ENCODE measurements around the gene DEPDC5. TPM values are rescaled to one million over a fixed set of nuclear protein-coding genes. Genes with fewer than 3 reads are reported as not detected.

DEPDC5 gene
- total RNA-seq, 4 donors from 2014 or later, result 11.5 to 20.6 (median 13.8) TPM

GRCh38 chr22:31852691-31853421 is 99.0 kb downstream of the DEPDC5 start:
- TF ChIP-seq CTCF (IDR thresholded peaks at IDR 0.05), result no peak
- DNase-seq (ENCODE audit: low spot score) (no peak), ATAC-seq (ENCODE audit: low FRiP score) (no peak)

- ATAC-seq (ENCODE audit: low FRiP score), result no peak
- TF ChIP-seq CTCF (IDR thresholded peaks at IDR 0.05), result no peak
- no peak for DNase-seq (ENCODE audit: low spot score)
Observed at GRCh38 chr22:31853736-31854495, 100.1 kb downstream of the DEPDC5 start.

GRCh38 chr22:31857247-31857646 is 103.4 kb downstream of the DEPDC5 start:
- ATAC-seq (ENCODE audit: low FRiP score) (no peak), DNase-seq (ENCODE audit: low spot score) (no peak)
- TF ChIP-seq CTCF (IDR thresholded peaks at IDR 0.05), result no peak

- TF ChIP-seq CTCF (IDR thresholded peaks at IDR 0.05), result no peak
- DNase-seq (ENCODE audit: low spot score), result no peak
Observed at GRCh38 chr22:31861226-31861840, 107.5 kb downstream of the DEPDC5 start.

GRCh38 chr22:31866918-31867317 is 113.1 kb downstream of the DEPDC5 start:
- no peak for ATAC-seq (ENCODE audit: low FRiP score)
- TF ChIP-seq CTCF (IDR thresholded peaks at IDR 0.05), result no peak
- DNase-seq (ENCODE audit: low spot score), result no peak

More at GRCh38 chr22:31861226-31861840, 107.5 kb downstream of the DEPDC5 start:
- ATAC-seq (ENCODE audit: low FRiP score), result no peak

- DNase-seq (ENCODE audit: low spot score) (no peak), ATAC-seq (ENCODE audit: low FRiP score) (no peak)
- no peak for TF ChIP-seq CTCF (IDR thresholded peaks at IDR 0.05)
Observed at GRCh38 chr22:31867386-31868153, 113.8 kb downstream of the DEPDC5 start.

Data from omental fat pad (tissue), 4 donors.